ENCODE data around the gene SLC35F1. TPM values are rescaled to one million over a fixed set of nuclear protein-coding genes. Genes with fewer than 3 reads are reported as not detected.

The SLC35F1 gene
- total RNA-seq, 1 donor from 2014 or later = not detected

DNA sequence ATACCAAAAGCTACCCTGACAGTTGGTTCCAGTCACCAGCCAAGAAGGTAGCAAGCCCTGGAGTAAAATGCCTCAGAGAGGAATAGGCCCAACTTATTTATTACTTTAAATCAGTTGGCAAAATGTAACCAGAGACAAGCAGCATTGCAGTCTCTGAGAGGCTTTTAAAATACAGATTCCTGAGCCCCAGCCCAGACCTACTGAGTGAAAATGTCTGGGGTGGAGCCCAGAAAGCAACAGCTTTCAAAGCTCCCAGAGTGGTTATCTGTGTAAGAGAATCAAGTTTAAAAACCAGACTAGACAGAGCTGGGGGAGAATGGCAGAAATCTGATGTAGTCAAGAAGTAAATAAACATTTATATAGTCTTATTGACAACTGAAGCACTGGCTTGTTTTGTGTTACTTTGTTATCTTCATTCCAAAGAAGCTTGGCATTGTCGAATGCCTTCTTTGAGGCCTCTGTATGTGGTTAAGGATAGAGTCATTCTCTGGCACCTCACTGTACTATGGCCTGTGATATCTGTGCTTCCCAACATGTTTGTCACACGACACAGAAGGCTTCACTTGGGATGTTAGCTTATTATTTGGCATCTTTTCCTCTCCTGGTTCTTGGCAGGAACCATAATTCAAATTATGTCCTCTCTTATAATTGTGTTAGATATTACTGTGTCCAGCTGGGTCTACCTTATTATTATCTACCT, 313.5 kb downstream of the SLC35F1 start:
- intact Hi-C loops (cut with micrococcal nuclease) = no loop called here
- Mint-ChIP-seq H3K4me3 (no peak overlapping the region), H3K36me3 (ENCODE audit: low read depth) (no peaks in the 10 kb centered on the region), H3K4me1 (no peaks in the 10 kb centered on the region), H3K27ac (no peak overlapping the region), H3K27me3 (peaks cover 2% of the 10 kb centered on the region), H3K9me3 (no peaks in the 10 kb centered on the region)
- TF ChIP-seq, protein P1, sequence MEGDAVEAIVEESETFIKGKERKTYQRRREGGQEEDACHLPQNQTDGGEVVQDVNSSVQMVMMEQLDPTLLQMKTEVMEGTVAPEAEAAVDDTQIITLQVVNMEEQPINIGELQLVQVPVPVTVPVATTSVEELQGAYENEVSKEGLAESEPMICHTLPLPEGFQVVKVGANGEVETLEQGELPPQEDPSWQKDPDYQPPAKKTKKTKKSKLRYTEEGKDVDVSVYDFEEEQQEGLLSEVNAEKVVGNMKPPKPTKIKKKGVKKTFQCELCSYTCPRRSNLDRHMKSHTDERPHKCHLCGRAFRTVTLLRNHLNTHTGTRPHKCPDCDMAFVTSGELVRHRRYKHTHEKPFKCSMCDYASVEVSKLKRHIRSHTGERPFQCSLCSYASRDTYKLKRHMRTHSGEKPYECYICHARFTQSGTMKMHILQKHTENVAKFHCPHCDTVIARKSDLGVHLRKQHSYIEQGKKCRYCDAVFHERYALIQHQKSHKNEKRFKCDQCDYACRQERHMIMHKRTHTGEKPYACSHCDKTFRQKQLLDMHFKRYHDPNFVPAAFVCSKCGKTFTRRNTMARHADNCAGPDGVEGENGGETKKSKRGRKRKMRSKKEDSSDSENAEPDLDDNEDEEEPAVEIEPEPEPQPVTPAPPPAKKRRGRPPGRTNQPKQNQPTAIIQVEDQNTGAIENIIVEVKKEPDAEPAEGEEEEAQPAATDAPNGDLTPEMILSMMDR (IDR thresholded peaks at IDR 0.05) = no peak
- ATAC-seq (ENCODE audit: low read depth) (no peak), DNase-seq (no peak)
- ChIA-PET CTCF (no interaction called here), POLR2A (no interaction called here)

DNA sequence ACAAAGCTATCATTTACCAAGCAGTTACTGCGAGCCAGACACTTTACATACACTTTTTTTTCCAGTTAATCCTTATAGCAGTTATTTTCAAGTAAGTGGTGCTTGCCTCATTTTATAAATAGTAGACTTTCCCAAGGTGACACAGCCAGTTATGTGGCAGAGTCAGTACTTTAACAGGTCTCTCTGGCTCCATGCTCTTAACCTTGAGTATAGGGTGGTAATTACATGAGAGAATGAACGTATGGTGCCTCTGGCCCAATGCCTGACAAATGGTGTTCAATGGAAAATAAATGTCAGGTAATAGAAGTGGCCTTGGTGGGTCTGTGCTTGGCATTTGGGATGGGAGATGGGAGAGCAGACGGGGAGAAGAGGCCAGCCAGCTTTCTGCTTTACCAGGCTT, 316.3 kb downstream of the SLC35F1 start:
- CTCF ChIA-PET = no interaction called here
- no peak overlapping the region for H3K4me3 Mint-ChIP-seq
- no peak for ATAC-seq (ENCODE audit: low read depth)
- DNase-seq = no peak
- H3K9me3 Mint-ChIP-seq = no peaks in the 10 kb centered on the region
- TF ChIP-seq, protein P1 (IDR thresholded peaks at IDR 0.05) = no peak
- H3K4me1 Mint-ChIP-seq = no peaks in the 10 kb centered on the region
- no peak overlapping the region for H3K27ac Mint-ChIP-seq
- POLR2A ChIA-PET = no interaction called here
- H3K36me3 Mint-ChIP-seq (ENCODE audit: low read depth) = no peaks in the 10 kb centered on the region
- peaks cover 2% of the 10 kb centered on the region for H3K27me3 Mint-ChIP-seq
- intact Hi-C loops (cut with micrococcal nuclease) = no loop called here

DNA sequence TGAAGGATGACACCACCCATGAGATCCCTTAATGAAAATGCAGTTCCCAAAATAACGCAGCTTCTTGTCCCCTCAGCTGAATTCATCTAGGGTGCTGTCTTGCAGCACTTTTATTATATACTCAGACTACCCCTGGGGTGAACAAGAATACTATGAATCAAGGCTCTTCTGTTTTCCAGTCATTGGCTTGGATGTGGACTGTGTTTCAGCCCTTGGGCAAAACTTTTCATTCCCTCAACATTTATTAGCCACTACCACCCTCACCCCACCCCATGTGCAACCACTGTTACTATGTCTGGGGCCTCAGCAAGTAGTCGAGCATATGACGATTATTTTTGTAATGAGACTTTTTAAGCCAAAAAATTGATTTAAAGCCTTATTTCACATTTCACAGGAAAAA, 321.8 kb downstream of the SLC35F1 start:
- H3K4me1 Mint-ChIP-seq = no peaks in the 10 kb centered on the region
- H3K36me3 Mint-ChIP-seq (ENCODE audit: low read depth) = no peaks in the 10 kb centered on the region
- intact Hi-C loops (cut with micrococcal nuclease) = no loop called here
- TF ChIP-seq, protein P1 (IDR thresholded peaks at IDR 0.05) = no peak
- ChIA-PET POLR2A (no interaction called here), CTCF (no interaction called here)
- no peak overlapping the region for H3K4me3 Mint-ChIP-seq
- H3K27me3 Mint-ChIP-seq = no peaks in the 10 kb centered on the region
- no peaks in the 10 kb centered on the region for H3K9me3 Mint-ChIP-seq
- no peak for DNase-seq
- no peak overlapping the region for H3K27ac Mint-ChIP-seq
- no peak for ATAC-seq (ENCODE audit: low read depth)

DNA sequence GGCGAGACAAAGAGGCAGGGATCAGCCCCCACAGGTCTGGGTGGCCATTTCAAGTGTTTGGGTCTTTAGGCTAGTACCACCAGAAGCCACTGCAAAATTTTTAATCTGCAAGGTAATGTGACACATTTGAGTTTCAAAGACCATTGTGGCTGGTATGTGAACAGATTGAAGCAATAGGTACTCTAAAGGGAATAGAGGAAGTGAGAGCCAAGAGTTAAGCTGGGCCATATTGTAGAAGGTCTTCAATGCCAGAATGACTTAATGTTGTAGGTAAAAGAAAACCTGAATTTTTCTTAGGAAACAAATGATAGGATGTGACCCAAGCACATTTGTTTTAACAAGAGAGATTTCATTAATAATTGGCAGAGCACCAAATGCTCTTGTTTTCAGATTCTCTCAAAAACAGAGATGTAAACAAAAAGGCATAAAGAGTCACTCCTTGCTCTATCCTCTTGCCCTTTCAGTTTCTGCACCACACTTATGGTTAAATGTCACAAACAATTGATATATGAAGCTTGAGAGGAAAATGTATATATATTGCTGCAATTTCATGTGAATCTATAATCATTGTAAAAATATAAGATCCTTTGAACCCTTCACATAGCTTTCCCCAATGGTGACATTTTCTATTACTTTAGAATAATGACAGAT, 333.9 kb downstream of the SLC35F1 start:
- intact Hi-C loops (cut with micrococcal nuclease) = no loop called here
- Mint-ChIP-seq H3K36me3 (ENCODE audit: low read depth) (no peaks in the 10 kb centered on the region), H3K9me3 (peaks cover 3% of the 10 kb centered on the region), H3K27ac (no peak overlapping the region), H3K4me1 (no peaks in the 10 kb centered on the region), H3K27me3 (peaks cover 2% of the 10 kb centered on the region), H3K4me3 (no peak overlapping the region)
- ChIA-PET CTCF (no interaction called here), POLR2A (no interaction called here)
- ATAC-seq (ENCODE audit: low read depth) (no peak), DNase-seq (no peak)
- TF ChIP-seq, protein P1 (IDR thresholded peaks at IDR 0.05) = no peak

DNA sequence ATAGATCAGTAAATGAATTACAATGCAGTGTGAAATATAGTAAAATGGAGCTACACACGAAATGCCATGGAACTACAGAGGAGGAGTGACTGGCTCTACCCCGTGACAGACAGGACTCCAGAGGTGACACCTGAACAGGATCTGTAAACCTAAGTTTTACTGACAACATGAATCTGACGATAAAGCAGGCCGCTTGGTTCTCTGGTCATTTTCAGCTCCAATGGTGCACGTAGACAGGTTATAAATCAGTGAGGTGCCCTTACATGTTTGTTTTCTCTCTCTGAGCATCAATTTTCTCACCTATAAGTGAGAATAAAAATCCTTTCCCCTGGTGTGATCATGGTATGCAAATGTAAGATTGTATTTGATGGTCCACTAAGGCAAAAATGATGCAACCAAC, 339.3 kb downstream of the SLC35F1 start:
- no peak for DNase-seq
- TF ChIP-seq, protein P1 (IDR thresholded peaks at IDR 0.05) = no peak
- Mint-ChIP-seq H3K4me1 (no peaks in the 10 kb centered on the region), H3K4me3 (no peak overlapping the region), H3K27ac (no peak overlapping the region), H3K27me3 (no peaks in the 10 kb centered on the region), H3K9me3 (peaks cover 3% of the 10 kb centered on the region), H3K36me3 (ENCODE audit: low read depth) (no peaks in the 10 kb centered on the region)
- ATAC-seq (ENCODE audit: low read depth) = no peak
- ChIA-PET POLR2A (no interaction called here), CTCF (no interaction called here)
- intact Hi-C loops (cut with micrococcal nuclease) = no loop called here

Data from activated B cell treated with CpG ODN at 0.5 μM for 24 hours (primary cell).